HCT116 (cell line): ENCODE measurements around the gene AACS. TPM values are rescaled to one million over a fixed set of nuclear protein-coding genes. Genes with fewer than 3 reads are reported as not detected.

Experiments
- ATAC-seq: fragments of 200-7000 bp; cut with Tn5 transposase; 2 replicates; pipeline ENCODE4 v1.9.1; 2020; ENCODE audit warnings: mild to moderate bottlenecking, moderate library complexity
- BruUV-seq: library from RNA; stranded (reverse); fragments of 400-500 nt; replicated peaks from 2 replicates; lab custom pipeline; 2021; lab: Mats Ljungman, UMichigan
- CTCF ChIA-PET: fragments of 300-600 bp; sonication (Branson Sonifier 250); formaldehyde crosslinking; loops from one replicate; lab custom pipeline; 2021; ENCODE audit warnings: antibody characterized with exemption; lab: Charles Lee
- POLR2A ChIA-PET: fragments of 300-600, 350-600 bp; sonication (Branson Sonifier 250); formaldehyde crosslinking; loops from one replicate; lab custom pipeline; 2021; ENCODE audit warnings: antibody characterized with exemption; lab: Charles Lee
- RAD21 ChIA-PET, 2 experiments: fragments of 300-600 bp; sonication (Branson Sonifier 250); formaldehyde crosslinking; loops; one replicate each; lab custom pipeline; 2023; ENCODE audit warnings: low total read pairs in 2 of 2; ENCODE audit not compliant: uncharacterized antibody in 2 of 2, unreplicated experiment in 2 of 2, low non-redundant PET in 1 of 2; lab: Charles Lee
- DNase-seq: peaks from one replicate; pipeline ENCODE4 v3.0.0-alpha.2; 2010; ENCODE audit warnings: low read depth, low spot score
- H2AFZ ChIP-seq: fragments of 200-600 bp; shearing (Covaris generic), sonication (generic); 2 replicates; pipeline ENCODE4 v1.6.1; 2017; ENCODE audit warnings: low read depth, mixed run types, mixed read lengths, antibody characterized with exemption, low read length; ENCODE audit not compliant: poor library complexity, severe bottlenecking
- H3K27ac ChIP-seq: 2 replicates; pipeline ENCODE4 v1.5.1; 2012; ENCODE audit warnings: low read depth, low read length
- H3K27me3 ChIP-seq: fragments of 200-600 bp; sonication (generic); 2 replicates; pipeline ENCODE4 v1.6.1; 2016; ENCODE audit warnings: mixed run types, low read length, mixed read lengths; ENCODE audit not compliant: insufficient read depth
- H3K36me3 ChIP-seq, 2 experiments: fragments of 200-500 bp in 1 of 2; fragments of 200-600 bp in 1 of 2; sonication (Bioruptor generic) in 1 of 2; sonication (generic) in 1 of 2; 2 replicates each; pipeline versions ENCODE4 v1.5.1 to v1.6.1; 2014 to 2016; ENCODE audit warnings: low read length in 2 of 2, inconsistent platforms in 1 of 2, mixed read lengths in 1 of 2, mixed run types in 1 of 2; ENCODE audit not compliant: insufficient read depth in 2 of 2, control insufficient read depth in 1 of 2
- H3K4me1 ChIP-seq, 2 experiments: fragments of 200-600 bp in 1 of 2; sonication (generic) in 1 of 2; 2 replicates each; pipeline versions ENCODE4 v1.5.1 to v1.6.1; 2012 to 2017; ENCODE audit warnings: low read length in 2 of 2, inconsistent platforms in 1 of 2, mild to moderate bottlenecking in 1 of 2, mixed read lengths in 1 of 2, mixed run types in 1 of 2, moderate library complexity in 1 of 2; ENCODE audit not compliant: insufficient read depth in 2 of 2, control insufficient read depth in 1 of 2
- H3K4me2 ChIP-seq: fragments of 200-600 bp; sonication (generic); 2 replicates; pipeline ENCODE4 v1.6.1; 2017; ENCODE audit warnings: mixed run types, low read length, mixed read lengths
- H3K4me3 ChIP-seq, 2 experiments: fragments of 200-600 bp in 1 of 2; sonication (generic) in 1 of 2; replicated peaks in 1 of 2; 2 replicates each; pipeline ENCODE4 v1.5.1; 2011 to 2016; ENCODE audit warnings: low read length in 2 of 2, control low read depth in 1 of 2, low read depth in 1 of 2, mild to moderate bottlenecking in 1 of 2, mixed read lengths in 1 of 2, mixed run types in 1 of 2
- H3K79me2 ChIP-seq: fragments of 200-600 bp; sonication (generic); 2 replicates; pipeline ENCODE4 v1.6.1; 2017; ENCODE audit warnings: mild to moderate bottlenecking, mixed run types, low read length, moderate library complexity, mixed read lengths; ENCODE audit not compliant: insufficient read depth
- H3K9ac ChIP-seq: fragments of 200-600 bp; sonication (generic); 2 replicates; pipeline ENCODE4 v1.6.1; 2016; ENCODE audit warnings: low read length, mixed read lengths
- H3K9me2 ChIP-seq: fragments of 200-600 bp; sonication (generic), shearing (Covaris generic); 2 replicates; pipeline ENCODE4 v1.6.1; 2017; ENCODE audit warnings: mixed run types, mild to moderate bottlenecking, moderate library complexity; ENCODE audit not compliant: insufficient read depth
- H3K9me3 ChIP-seq, 2 experiments: fragments of 200-500 bp in 1 of 2; fragments of 200-600 bp in 1 of 2; sonication (Bioruptor generic) in 1 of 2; sonication (generic) in 1 of 2; 2 replicates each; pipeline ENCODE4 v1.6.1; 2014 to 2017; ENCODE audit warnings: low read length in 2 of 2, mixed read lengths in 2 of 2, inconsistent platforms in 1 of 2, low read depth in 1 of 2, mild to moderate bottlenecking in 1 of 2, mixed run types in 1 of 2, moderate library complexity in 1 of 2; ENCODE audit not compliant: control insufficient read depth in 1 of 2, insufficient read depth in 1 of 2
- H4K20me1 ChIP-seq: fragments of 200-600 bp; sonication (generic), shearing (Covaris generic); 2 replicates; pipeline ENCODE4 v1.6.1; 2017; ENCODE audit warnings: mixed run types, mild to moderate bottlenecking, moderate library complexity; ENCODE audit not compliant: insufficient read depth
- CBX3 ChIP-seq: IDR thresholded peaks from 2 replicates; pipeline ENCODE4 v1.6.1; 2012; ENCODE audit warnings: low read depth
- CEBPB ChIP-seq: IDR thresholded peaks from 2 replicates; pipeline ENCODE4 v1.6.1; 2012; ENCODE audit warnings: low read depth
- EGR1 ChIP-seq: IDR thresholded peaks from 2 replicates; pipeline ENCODE4 v1.6.1; 2012; ENCODE audit warnings: low read depth
- ELF1 ChIP-seq: IDR thresholded peaks from 2 replicates; pipeline ENCODE4 v1.6.1; 2012; ENCODE audit warnings: low read depth, borderline replicate concordance
- EZH2 ChIP-seq: fragments of 200-600 bp; sonication (generic); IDR thresholded peaks from 2 replicates; pipeline ENCODE4 v1.6.1; 2017; ENCODE audit warnings: antibody characterized with exemption, mixed run types
- POLR2A ChIP-seq: IDR thresholded peaks from 2 replicates; pipeline ENCODE4 v1.7.0; 2011; ENCODE audit warnings: borderline replicate concordance; ENCODE audit not compliant: insufficient read depth, insufficient read length; ENCODE audit errors: extremely low read depth
- RAD21 ChIP-seq: IDR thresholded peaks from 2 replicates; pipeline ENCODE4 v1.6.1; 2012; ENCODE audit warnings: low read depth, mild to moderate bottlenecking
- SRF ChIP-seq: IDR thresholded peaks from 2 replicates; pipeline ENCODE4 v1.6.1; 2012; ENCODE audit warnings: low read depth
- TCF7L2 ChIP-seq: IDR thresholded peaks from 2 replicates; pipeline ENCODE4 v1.7.0; 2011; ENCODE audit warnings: borderline replicate concordance, inconsistent platforms; ENCODE audit not compliant: insufficient read depth, insufficient read length; ENCODE audit errors: extremely low read depth
- YY1 ChIP-seq: IDR thresholded peaks from 2 replicates; pipeline ENCODE4 v1.6.1; 2011; ENCODE audit warnings: low read length, low read depth, moderate library complexity, mild to moderate bottlenecking; ENCODE audit not compliant: insufficient replicate concordance; ENCODE audit errors: extremely low read depth
- ZFX ChIP-seq: fragments of 450-650 bp; IDR thresholded peaks from 2 replicates; pipeline ENCODE4 v1.6.1; 2017
- intact Hi-C: fragments of 100-400 bp; cut with micrococcal nuclease; formaldehyde crosslinking; loops from 2 replicates; pipeline ENCODE4 v1.10.0; 2022
- total RNA-seq: library from RNA; stranded (reverse); gene quantifications from one replicate; pipeline ENCODE4 v1.2.1, GENCODE V29; 2021; ENCODE audit not compliant: unreplicated experiment
- TF ChIP-seq, protein P1 (sequence below): IDR thresholded peaks from 2 replicates; pipeline ENCODE4 v1.6.1; 2011; ENCODE audit warnings: mild to moderate bottlenecking, low read length, moderate library complexity; ENCODE audit not compliant: insufficient replicate concordance; ENCODE audit errors: extremely low read depth
- TF ChIP-seq, protein P2 (sequence below): IDR thresholded peaks from 2 replicates; pipeline ENCODE4 v1.6.1; 2012
- TF ChIP-seq, protein P3 (sequence below): IDR thresholded peaks from 2 replicates; pipeline ENCODE4 v1.6.1; 2012; ENCODE audit warnings: low read depth

The AACS gene
- total RNA-seq, 1 experiment from 2014 or later, result 16.0 TPM

DNA sequence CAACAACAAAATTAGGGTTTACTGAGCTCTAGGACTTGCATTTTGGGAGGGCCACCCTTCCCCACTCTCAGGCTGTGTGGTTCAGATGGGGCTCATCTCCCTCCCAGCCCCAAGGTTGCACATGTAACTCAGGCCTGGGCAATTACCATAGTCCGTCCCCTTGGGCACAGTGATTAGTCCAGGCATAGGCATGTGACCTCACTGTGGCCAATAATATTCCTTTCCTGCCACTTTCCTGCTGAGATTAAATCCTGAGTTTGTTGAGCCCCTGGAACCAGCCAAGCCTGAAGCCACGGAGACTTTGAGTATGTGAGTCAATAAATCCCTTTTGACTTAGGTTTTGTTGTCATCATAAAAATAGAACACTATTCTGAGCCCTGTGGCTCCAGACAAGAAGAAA lies 113.0 kb downstream of the AACS start:
- Histone ChIP-seq H3K4me2 (no peak overlapping the region), H3K27ac (no peak overlapping the region), H3K27me3 (peaks cover 24% of the 10 kb centered on the region), H2AFZ (no peak overlapping the region), H3K4me1 (peaks cover 0 to 5% of the 10 kb centered on the region in 2 experiments; a peak in 1 of 4 replicates), H3K9ac (no peak overlapping the region), H3K9me2 (no peaks in the 10 kb centered on the region), H3K4me3 (no peak overlapping the region), H3K9me3 (no peaks in the 10 kb centered on the region), H3K36me3 (no peaks in the 10 kb centered on the region), H4K20me1 (no peaks in the 10 kb centered on the region), H3K79me2 (no peaks in the 10 kb centered on the region)
- peak; percentile 48; the same call in 1 of the 2 replicates for ATAC-seq
- no TSS peak for BruUV-seq
- ChIA-PET CTCF (no interaction called here), RAD21 (no interaction called here), POLR2A (no interaction called here)
- TF ChIP-seq POLR2A (no peak), TCF7L2 (no peak), YY1 (no peak), CEBPB (no peak), CBX3 (no peak), EZH2 (no peak), RAD21 (no peak), EGR1 (no peak), ELF1 (no peak), SRF (no peak), ZFX (no peak)
- TF ChIP-seq, protein P1, sequence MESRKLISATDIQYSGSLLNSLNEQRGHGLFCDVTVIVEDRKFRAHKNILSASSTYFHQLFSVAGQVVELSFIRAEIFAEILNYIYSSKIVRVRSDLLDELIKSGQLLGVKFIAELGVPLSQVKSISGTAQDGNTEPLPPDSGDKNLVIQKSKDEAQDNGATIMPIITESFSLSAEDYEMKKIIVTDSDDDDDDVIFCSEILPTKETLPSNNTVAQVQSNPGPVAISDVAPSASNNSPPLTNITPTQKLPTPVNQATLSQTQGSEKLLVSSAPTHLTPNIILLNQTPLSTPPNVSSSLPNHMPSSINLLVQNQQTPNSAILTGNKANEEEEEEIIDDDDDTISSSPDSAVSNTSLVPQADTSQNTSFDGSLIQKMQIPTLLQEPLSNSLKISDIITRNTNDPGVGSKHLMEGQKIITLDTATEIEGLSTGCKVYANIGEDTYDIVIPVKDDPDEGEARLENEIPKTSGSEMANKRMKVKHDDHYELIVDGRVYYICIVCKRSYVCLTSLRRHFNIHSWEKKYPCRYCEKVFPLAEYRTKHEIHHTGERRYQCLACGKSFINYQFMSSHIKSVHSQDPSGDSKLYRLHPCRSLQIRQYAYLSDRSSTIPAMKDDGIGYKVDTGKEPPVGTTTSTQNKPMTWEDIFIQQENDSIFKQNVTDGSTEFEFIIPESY, result no peak
- TF ChIP-seq, protein P2, sequence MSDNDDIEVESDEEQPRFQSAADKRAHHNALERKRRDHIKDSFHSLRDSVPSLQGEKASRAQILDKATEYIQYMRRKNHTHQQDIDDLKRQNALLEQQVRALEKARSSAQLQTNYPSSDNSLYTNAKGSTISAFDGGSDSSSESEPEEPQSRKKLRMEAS, result no peak
- TF ChIP-seq, protein P3, sequence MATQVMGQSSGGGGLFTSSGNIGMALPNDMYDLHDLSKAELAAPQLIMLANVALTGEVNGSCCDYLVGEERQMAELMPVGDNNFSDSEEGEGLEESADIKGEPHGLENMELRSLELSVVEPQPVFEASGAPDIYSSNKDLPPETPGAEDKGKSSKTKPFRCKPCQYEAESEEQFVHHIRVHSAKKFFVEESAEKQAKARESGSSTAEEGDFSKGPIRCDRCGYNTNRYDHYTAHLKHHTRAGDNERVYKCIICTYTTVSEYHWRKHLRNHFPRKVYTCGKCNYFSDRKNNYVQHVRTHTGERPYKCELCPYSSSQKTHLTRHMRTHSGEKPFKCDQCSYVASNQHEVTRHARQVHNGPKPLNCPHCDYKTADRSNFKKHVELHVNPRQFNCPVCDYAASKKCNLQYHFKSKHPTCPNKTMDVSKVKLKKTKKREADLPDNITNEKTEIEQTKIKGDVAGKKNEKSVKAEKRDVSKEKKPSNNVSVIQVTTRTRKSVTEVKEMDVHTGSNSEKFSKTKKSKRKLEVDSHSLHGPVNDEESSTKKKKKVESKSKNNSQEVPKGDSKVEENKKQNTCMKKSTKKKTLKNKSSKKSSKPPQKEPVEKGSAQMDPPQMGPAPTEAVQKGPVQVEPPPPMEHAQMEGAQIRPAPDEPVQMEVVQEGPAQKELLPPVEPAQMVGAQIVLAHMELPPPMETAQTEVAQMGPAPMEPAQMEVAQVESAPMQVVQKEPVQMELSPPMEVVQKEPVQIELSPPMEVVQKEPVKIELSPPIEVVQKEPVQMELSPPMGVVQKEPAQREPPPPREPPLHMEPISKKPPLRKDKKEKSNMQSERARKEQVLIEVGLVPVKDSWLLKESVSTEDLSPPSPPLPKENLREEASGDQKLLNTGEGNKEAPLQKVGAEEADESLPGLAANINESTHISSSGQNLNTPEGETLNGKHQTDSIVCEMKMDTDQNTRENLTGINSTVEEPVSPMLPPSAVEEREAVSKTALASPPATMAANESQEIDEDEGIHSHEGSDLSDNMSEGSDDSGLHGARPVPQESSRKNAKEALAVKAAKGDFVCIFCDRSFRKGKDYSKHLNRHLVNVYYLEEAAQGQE, result no peak
- intact Hi-C loops, result no loop called here
- DNase-seq, result no peak
